ENCODE measurements around the gene CEL.
"Not testable (repeated sequence)": the region's sequence is repeated elsewhere in the genome, so short reads cannot be mapped to it uniquely, and the experiment has no call there.

GRCh38 chr9:133061764-133062145 lies at the start of gene CEL:
- not testable (repeated sequence) for TF ChIP-seq CTCF (IDR thresholded peaks at IDR 0.05); POLR2A (IDR thresholded peaks at IDR 0.05); POLR2AphosphoS5 (IDR thresholded peaks at IDR 0.05; ENCODE audit: insufficient read depth in 1 of 2, low read depth in 1 of 2)
